Right lobe of liver (tissue), 6 donors: Measurements from ENCODE around the gene ZNF784. TPM values are rescaled to one million over a fixed set of nuclear protein-coding genes. Genes with fewer than 3 reads are reported as not detected.

Experiments used
- ATAC-seq, 4 donors: fragments of 200-7000 bp; cut with Tn5 transposase; one replicate each; pipeline ENCODE4 v1.9.1; 2020; ENCODE audit warnings: mild to moderate bottlenecking in 4 of 4, moderate library complexity in 4 of 4
- DNase-seq, 3 donors: peaks; one replicate each; pipeline ENCODE4 v3.0.0-alpha.2; 2020
- H3K27ac ChIP-seq, 3 donors: fragments of 200-600 bp; one replicate each; pipeline ENCODE4 v1.8.0; 2022
- H3K27me3 ChIP-seq, 2 donors: fragments of 200-600 bp; one replicate each; pipeline ENCODE4 v1.8.0; 2022
- H3K36me3 ChIP-seq, 4 donors: fragments of 200-600 bp; sonication (generic) in 1 of 4; one replicate each; pipeline versions ENCODE4 v1.5.1 to v1.8.0; 2017 to 2022; ENCODE audit warnings: control low read depth in 1 of 4
- H3K4me1 ChIP-seq, 4 donors: fragments of 200-600 bp; sonication (generic) in 1 of 4; one replicate each; pipeline versions ENCODE4 v1.5.1 to v1.8.0; 2017 to 2022; ENCODE audit warnings: control low read depth in 1 of 4
- H3K4me3 ChIP-seq, 3 donors: fragments of 200-600 bp; one replicate each; pipeline ENCODE4 v1.8.0; 2022
- H3K9me3 ChIP-seq, 4 donors: fragments of 200-600 bp; sonication (generic) in 1 of 4; one replicate each; pipeline versions ENCODE4 v1.5.1 to v1.8.0; 2017 to 2022; ENCODE audit warnings: control low read depth in 1 of 4
- POLR2A ChIP-seq: fragments of 450-650 bp; IDR thresholded peaks from one replicate; pipeline ENCODE4 v1.6.1; 2017; ENCODE audit warnings: antibody characterized with exemption, mild to moderate bottlenecking
- WGBS: methylation state at CpG from one replicate; pipeline ENCODE4 v1.1.6; 2018; ENCODE audit warnings: low coverage, low lambda C conversion rate; ENCODE audit not compliant: insufficient coverage; ENCODE audit errors: missing lambda C conversion rate; 5-methylcytosine and 5-hydroxymethylcytosine counted together
- intact Hi-C, 2 donors: fragments of 100-400 bp; cut with DNase I; formaldehyde crosslinking; loops; one replicate each; pipeline versions ENCODE4 v1.11.2 to v1.14.1; 2022
- total RNA-seq, 6 experiments: library from RNA; depleted of rRNA in 2 of 6; stranded (reverse); fragments of >200 nt in 2 of 6; fragmentation: NEBNext Ultra II Directional in 3 of 6; extraction: Animal tissue kit (Norgen Biotek cat#: 25700) in 3 of 6; gene quantifications; one replicate each; pipeline versions ENCODE4 v1.1.0 to v1.2.4, GENCODE V29; 2016 to 2023
- TF ChIP-seq, protein P1 (sequence below), 4 donors: fragments of 200-600 bp in 3 of 4; fragments of 450-650 bp in 1 of 4; IDR thresholded peaks; one replicate each; pipeline versions ENCODE4 v1.5.1 to v1.8.0; 2016 to 2022; ENCODE audit warnings: antibody characterized with exemption in 4 of 4, mild to moderate bottlenecking in 2 of 4
- donor health status: DM: no; HTN: yes; CAD: no.
- donor health status: DM: no; HTN: no; CAD: no.
- donor health status: DM: no; HTN: no; CAD: no.
- donor health status: DM: no; HTN: yes; CAD: no.
- donor health status: DM: no; HTN: yes; CAD: no.

The ZNF784 gene
- total RNA-seq, 6 experiments from 2014 or later: 2.9 to 5.5 (median 4.1) TPM

DNA sequence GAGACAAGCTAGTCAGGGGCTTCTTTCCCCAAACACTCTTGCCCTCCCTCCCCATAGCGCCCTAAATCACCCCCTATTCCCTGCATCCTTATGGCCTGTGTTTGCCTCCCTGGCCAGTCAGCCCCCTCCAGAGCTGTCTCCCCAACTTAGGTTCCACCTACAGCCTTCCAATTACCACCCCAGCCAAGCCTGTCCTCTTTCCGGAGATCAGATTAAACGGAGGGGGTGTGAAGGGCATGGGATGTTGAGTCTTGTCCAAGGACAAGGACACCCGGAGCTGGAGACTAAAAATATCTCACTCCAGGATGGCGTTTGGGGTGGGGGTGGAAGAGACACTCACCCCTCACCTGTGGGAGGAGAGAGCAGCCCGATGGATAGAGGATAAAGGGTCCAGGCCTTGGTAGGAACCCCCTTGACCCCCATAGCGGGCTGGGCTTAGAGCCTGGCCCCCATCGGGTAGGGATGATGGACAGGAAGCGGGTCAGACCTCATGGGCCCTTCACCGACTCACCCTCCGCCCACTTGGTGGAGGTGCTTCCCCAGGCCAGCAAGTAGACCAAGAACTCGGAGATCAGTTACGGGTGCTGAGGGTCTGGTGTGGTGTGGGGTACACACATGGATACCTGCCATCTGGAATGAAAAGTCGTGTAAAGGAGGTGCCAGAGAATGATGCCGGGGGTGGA lies 12.9 kb downstream of the ZNF784 start:
- no peak for ATAC-seq
- intact Hi-C loops: no loop called here
- H3K4me3 ChIP-seq: no peak overlapping the region
- WGBS: 77% methylated on average over 12 of the region's 15 CpGs
- no peak for DNase-seq
- H3K4me1 ChIP-seq: peaks cover 0 to 5% (median 3%) of the 10 kb centered on the region in 4 donors
- H3K36me3 ChIP-seq: peaks cover 0 to 13% (median 0%) of the 10 kb centered on the region in 4 donors
- no peaks in the 10 kb centered on the region for H3K27me3 ChIP-seq
- no peaks in the 10 kb centered on the region for H3K9me3 ChIP-seq
- no peak overlapping the region for H3K27ac ChIP-seq
- no peak for TF ChIP-seq POLR2A
- TF ChIP-seq, protein P1, sequence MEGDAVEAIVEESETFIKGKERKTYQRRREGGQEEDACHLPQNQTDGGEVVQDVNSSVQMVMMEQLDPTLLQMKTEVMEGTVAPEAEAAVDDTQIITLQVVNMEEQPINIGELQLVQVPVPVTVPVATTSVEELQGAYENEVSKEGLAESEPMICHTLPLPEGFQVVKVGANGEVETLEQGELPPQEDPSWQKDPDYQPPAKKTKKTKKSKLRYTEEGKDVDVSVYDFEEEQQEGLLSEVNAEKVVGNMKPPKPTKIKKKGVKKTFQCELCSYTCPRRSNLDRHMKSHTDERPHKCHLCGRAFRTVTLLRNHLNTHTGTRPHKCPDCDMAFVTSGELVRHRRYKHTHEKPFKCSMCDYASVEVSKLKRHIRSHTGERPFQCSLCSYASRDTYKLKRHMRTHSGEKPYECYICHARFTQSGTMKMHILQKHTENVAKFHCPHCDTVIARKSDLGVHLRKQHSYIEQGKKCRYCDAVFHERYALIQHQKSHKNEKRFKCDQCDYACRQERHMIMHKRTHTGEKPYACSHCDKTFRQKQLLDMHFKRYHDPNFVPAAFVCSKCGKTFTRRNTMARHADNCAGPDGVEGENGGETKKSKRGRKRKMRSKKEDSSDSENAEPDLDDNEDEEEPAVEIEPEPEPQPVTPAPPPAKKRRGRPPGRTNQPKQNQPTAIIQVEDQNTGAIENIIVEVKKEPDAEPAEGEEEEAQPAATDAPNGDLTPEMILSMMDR (IDR thresholded peaks at IDR 0.05): no peak

DNA sequence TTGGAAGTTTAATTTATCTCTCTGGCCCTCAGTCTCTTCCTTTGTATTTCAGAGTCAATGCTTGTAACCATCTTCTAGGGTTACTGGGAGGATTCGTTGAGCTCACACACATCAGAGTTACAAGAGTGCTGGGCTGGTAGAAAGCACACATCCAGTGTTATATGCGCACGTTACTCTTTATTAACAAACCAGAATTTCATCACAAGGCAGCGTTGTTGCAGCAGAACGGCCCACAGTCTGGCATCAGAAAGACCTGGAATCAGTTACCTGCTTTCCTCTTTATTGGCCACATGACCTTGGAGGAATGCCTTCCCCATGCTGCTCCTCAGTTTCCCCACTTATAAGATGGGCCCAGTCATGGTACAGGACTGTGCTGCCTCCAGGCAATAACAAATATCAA lies 15.0 kb downstream of the ZNF784 start:
- Histone ChIP-seq H3K36me3 (no peaks in the 10 kb centered on the region), H3K27me3 (no peaks in the 10 kb centered on the region), H3K4me1 (peaks cover 0 to 11% (median 5%) of the 10 kb centered on the region in 4 donors), H3K27ac (no peak overlapping the region), H3K4me3 (no peak overlapping the region), H3K9me3 (no peaks in the 10 kb centered on the region)
- 33% methylated on average over 2 of the region's 5 CpGs for WGBS
- intact Hi-C loops: loop anchor here in 1 of 2 donors (5.0 kb wide), 1 partner anchor 92 kb away; no protein-coding TSS in a partner anchor
- ATAC-seq (no peak), DNase-seq (no peak)
- TF ChIP-seq, protein P1 (IDR thresholded peaks at IDR 0.05): no peak
- TF ChIP-seq POLR2A: no peak

DNA sequence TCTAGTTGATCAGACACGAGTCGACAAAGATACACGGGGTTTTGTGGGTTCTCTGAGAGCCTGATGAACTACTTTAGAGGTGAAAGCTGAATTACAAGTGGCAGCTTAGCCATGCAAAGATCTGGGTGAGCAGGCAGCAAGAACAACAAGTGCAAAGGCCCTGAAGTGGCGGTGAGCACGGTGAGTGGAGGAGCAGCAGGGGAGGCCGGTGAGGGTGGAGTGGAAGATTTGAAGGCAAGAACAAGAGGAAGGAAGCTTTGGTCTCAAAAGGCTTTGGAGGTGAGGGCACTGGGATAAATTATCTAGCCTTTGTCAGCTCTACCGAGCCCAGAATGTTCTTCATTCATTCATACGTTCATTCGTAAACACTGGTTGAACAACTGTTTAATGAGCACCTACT lies 17.5 kb downstream of the ZNF784 start:
- DNase-seq (no peak), ATAC-seq (no peak)
- no peaks in the 10 kb centered on the region for H3K9me3 ChIP-seq
- intact Hi-C loops: loop anchor here in 1 of 2 donors (5.0 kb wide), 1 partner anchor 90 kb away; no protein-coding TSS in a partner anchor
- H3K4me3 ChIP-seq: peak overlapping the region in 2 of 3 donors; percentile 50 to 77
- H3K36me3 ChIP-seq: no peaks in the 10 kb centered on the region
- no peak overlapping the region for H3K27ac ChIP-seq
- 72% methylated on average over 9 of the region's 9 CpGs for WGBS
- no peaks in the 10 kb centered on the region for H3K27me3 ChIP-seq
- H3K4me1 ChIP-seq: peaks cover 0 to 13% (median 5%) of the 10 kb centered on the region in 4 donors
- TF ChIP-seq, protein P1 (IDR thresholded peaks at IDR 0.05): no peak
- TF ChIP-seq POLR2A: no peak

DNA sequence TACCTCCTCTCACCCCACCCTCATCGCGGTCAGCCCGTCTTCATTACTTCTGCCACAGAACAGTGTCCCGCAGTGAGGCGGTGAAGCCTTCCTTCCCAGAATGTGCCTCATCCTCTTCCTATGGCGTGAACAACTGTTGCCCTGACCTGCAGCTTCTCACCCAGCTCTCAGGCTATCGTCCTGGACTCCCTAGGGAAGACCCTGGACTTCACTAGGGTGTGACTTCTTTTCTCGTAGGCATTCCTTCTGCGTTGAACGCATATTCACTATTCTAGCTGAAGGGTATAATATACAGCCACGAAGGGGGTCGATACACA lies 17.9 kb downstream of the ZNF784 start:
- no peaks in the 10 kb centered on the region for H3K36me3 ChIP-seq
- intact Hi-C loops: loop anchor here in 1 of 2 donors (5.0 kb wide), 1 partner anchor 89 kb away; no protein-coding TSS in a partner anchor
- H3K27ac ChIP-seq: peak overlapping the region; percentile 76 to 83 (median 79)
- no peaks in the 10 kb centered on the region for H3K27me3 ChIP-seq
- peak overlapping the region; percentile 50 to 81 (median 77) for H3K4me3 ChIP-seq
- H3K9me3 ChIP-seq: no peaks in the 10 kb centered on the region
- peaks cover 0 to 13% (median 5%) of the 10 kb centered on the region in 4 donors for H3K4me1 ChIP-seq
- no peak for TF ChIP-seq POLR2A
- TF ChIP-seq, protein P1 (IDR thresholded peaks at IDR 0.05): no peak
- WGBS: 15% methylated on average over 11 of the region's 12 CpGs
- DNase-seq: no peak
- no peak for ATAC-seq
